Sigmoid colon (tissue), 7 donors: ENCODE results near the gene CCSER1. TPM values are rescaled to one million over a fixed set of nuclear protein-coding genes. Genes with fewer than 3 reads are reported as not detected.

Experiments used
- DNase-seq: peaks from one replicate; pipeline ENCODE4 v3.0.0-alpha.2; 2019
- H3K27ac ChIP-seq, 4 donors: fragments of 200-600 bp; sonication (generic); one replicate each; pipeline ENCODE4 v1.5.1; 2016 to 2019; ENCODE audit warnings: mild to moderate bottlenecking in 1 of 4
- H3K27me3 ChIP-seq, 3 donors: fragments of 200-600 bp; sonication (generic); one replicate each; pipeline ENCODE4 v1.5.1; 2019; ENCODE audit warnings: mild to moderate bottlenecking in 1 of 3
- H3K36me3 ChIP-seq, 4 donors: fragments of 200-600 bp; sonication (generic); one replicate each; pipeline ENCODE4 v1.5.1; 2016 to 2019
- H3K4me1 ChIP-seq, 4 donors: fragments of 200-600 bp; sonication (generic); one replicate each; pipeline ENCODE4 v1.5.1; 2017 to 2019
- H3K4me3 ChIP-seq, 4 donors: fragments of 200-600 bp; sonication (generic); one replicate each; pipeline ENCODE4 v1.5.1; 2017 to 2019; ENCODE audit warnings: mild to moderate bottlenecking in 2 of 4, moderate library complexity in 1 of 4
- H3K9me3 ChIP-seq, 4 donors: fragments of 200-600 bp in 3 of 4; sonication (generic) in 3 of 4; one replicate each; pipeline versions ENCODE4 v1.5.1 to v1.6.1; 2013 to 2019
- EP300 ChIP-seq, 4 donors: sonication (generic); formaldehyde crosslinking; IDR thresholded peaks; one replicate each; pipeline ENCODE4 v1.6.1; 2017; ENCODE audit warnings: antibody characterized with exemption in 4 of 4
- POLR2A ChIP-seq, 2 donors: fragments of 450-650 bp; IDR thresholded peaks; one replicate each; pipeline ENCODE4 v1.6.1; 2016; ENCODE audit warnings: antibody characterized with exemption in 2 of 2, mild to moderate bottlenecking in 2 of 2, moderate library complexity in 2 of 2
- POLR2AphosphoS5 ChIP-seq, 4 donors: sonication (generic); formaldehyde crosslinking; IDR thresholded peaks; one replicate each; pipeline ENCODE4 v1.6.1; 2017; ENCODE audit warnings: antibody characterized with exemption in 4 of 4
- WGBS, 2 donors: extraction: QIAGEN DNeasy Blood & Tissue Kit; methylation state at CpG; one replicate each; pipeline ENCODE4 v1.1.7; 2013; 5-methylcytosine and 5-hydroxymethylcytosine counted together
- intact Hi-C: fragments of 100-400 bp; cut with DNase I; formaldehyde crosslinking; loops from one replicate; pipeline ENCODE4 v1.15.1; 2023
- polyA plus RNA-seq, 3 donors: library from polyadenylated mRNA; stranded (reverse); fragments of 200-250 nt; gene quantifications; one replicate each; pipeline ENCODE4 v1.2.3, GENCODE V29; 2013
- total RNA-seq, 4 donors: library from RNA; depleted of rRNA; stranded (reverse); fragments of >200 nt; gene quantifications; one replicate each; pipeline ENCODE4 v1.1.0, GENCODE V29; 2016
- TF ChIP-seq, protein P1 (sequence below), 4 experiments: fragments of 450-650 bp in 3 of 4; fragments of 200-600 bp in 1 of 4; IDR thresholded peaks; one replicate each; pipeline ENCODE4 v1.5.1; 2016 to 2019; ENCODE audit warnings: antibody characterized with exemption in 4 of 4, mild to moderate bottlenecking in 3 of 4, moderate library complexity in 2 of 4
- donor health status: healthy with polysubstance abuse.
- donor health status: Bipolar disorder and iron deficiency.
- donor health status: healthy.

CCSER1 gene
- total and polyA plus RNA-seq, 7 donors, result 1.6 to 7.2 (median 4.2) TPM

DNA sequence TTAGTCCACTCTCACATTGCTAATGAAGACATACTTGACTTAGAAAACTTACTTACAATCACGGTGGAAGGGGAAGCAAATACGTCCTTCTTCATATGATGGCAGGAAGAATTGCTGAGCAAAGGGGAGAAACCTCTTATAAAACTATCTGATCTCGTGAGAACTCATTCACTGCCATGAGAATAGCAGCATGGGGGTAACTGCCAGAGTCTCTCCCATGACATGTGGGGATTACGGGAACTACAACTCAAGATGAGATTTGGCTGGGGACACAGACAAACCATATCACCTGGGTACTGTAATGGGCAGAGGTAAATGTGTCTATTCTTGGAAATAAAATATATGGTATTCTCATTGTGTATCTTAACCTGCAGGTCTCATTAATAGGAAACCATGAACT, 1464.9 kb downstream of the CCSER1 start:
- TF ChIP-seq, protein P1, sequence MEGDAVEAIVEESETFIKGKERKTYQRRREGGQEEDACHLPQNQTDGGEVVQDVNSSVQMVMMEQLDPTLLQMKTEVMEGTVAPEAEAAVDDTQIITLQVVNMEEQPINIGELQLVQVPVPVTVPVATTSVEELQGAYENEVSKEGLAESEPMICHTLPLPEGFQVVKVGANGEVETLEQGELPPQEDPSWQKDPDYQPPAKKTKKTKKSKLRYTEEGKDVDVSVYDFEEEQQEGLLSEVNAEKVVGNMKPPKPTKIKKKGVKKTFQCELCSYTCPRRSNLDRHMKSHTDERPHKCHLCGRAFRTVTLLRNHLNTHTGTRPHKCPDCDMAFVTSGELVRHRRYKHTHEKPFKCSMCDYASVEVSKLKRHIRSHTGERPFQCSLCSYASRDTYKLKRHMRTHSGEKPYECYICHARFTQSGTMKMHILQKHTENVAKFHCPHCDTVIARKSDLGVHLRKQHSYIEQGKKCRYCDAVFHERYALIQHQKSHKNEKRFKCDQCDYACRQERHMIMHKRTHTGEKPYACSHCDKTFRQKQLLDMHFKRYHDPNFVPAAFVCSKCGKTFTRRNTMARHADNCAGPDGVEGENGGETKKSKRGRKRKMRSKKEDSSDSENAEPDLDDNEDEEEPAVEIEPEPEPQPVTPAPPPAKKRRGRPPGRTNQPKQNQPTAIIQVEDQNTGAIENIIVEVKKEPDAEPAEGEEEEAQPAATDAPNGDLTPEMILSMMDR (IDR thresholded peaks at IDR 0.05), result no peak
- no peak for TF ChIP-seq POLR2A (IDR thresholded peaks at IDR 0.05)
- TF ChIP-seq EP300 (IDR thresholded peaks at IDR 0.05), result no peak
- no peak for TF ChIP-seq POLR2AphosphoS5 (IDR thresholded peaks at IDR 0.05)
- Histone ChIP-seq H3K4me1 (no peaks in the 10 kb centered on the region), H3K27ac (no peak overlapping the region), H3K27me3 (no peaks in the 10 kb centered on the region), H3K4me3 (no peak overlapping the region), H3K36me3 (no peaks in the 10 kb centered on the region), H3K9me3 (no peaks in the 10 kb centered on the region)
- no peak for DNase-seq
- 86 to 94% methylated on average over 4 of the region's 4 CpGs for WGBS, 2 donors
- intact Hi-C loops, result no loop called here

DNA sequence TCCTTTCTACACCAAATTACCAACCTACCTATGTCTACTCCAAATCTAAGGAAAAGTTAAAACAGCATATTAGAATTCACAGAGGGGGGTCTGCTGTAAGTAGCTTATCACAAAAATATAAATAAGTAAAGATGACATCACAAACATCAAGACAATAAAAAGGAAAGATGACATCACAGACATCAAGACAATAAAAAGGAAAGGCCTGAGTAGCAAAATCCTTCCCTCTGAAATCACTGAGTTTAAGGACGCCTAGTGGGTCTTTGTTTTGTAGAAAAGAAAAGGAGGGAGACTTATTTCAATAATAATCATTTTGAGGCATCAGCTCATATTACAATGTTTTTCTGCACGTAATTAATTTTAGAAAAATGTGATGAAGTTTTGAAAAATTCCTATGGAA, 1469.5 kb downstream of the CCSER1 start:
- Histone ChIP-seq H3K4me3 (no peak overlapping the region), H3K4me1 (no peaks in the 10 kb centered on the region), H3K9me3 (no peaks in the 10 kb centered on the region), H3K27ac (no peak overlapping the region), H3K27me3 (no peaks in the 10 kb centered on the region), H3K36me3 (no peaks in the 10 kb centered on the region)
- TF ChIP-seq POLR2AphosphoS5 (IDR thresholded peaks at IDR 0.05), result no peak
- TF ChIP-seq POLR2A (IDR thresholded peaks at IDR 0.05), result no peak
- 44 to 67% methylated on average over 2 of the region's 2 CpGs for WGBS, 2 donors
- DNase-seq, result no peak
- intact Hi-C loops, result no loop called here

- no peak overlapping the region for H3K27ac ChIP-seq
- H3K27me3 ChIP-seq, result no peaks in the 10 kb centered on the region
- no peaks in the 10 kb centered on the region for H3K4me1 ChIP-seq
- peak; percentile 34 for DNase-seq
- no peak overlapping the region for H3K4me3 ChIP-seq
- WGBS, 2 donors, result 89 to 92% methylated on average over 8 of the region's 8 CpGs
- no peaks in the 10 kb centered on the region for H3K9me3 ChIP-seq
- H3K36me3 ChIP-seq, result no peaks in the 10 kb centered on the region
- intact Hi-C loops, result no loop called here
- TF ChIP-seq POLR2A (IDR thresholded peaks at IDR 0.05), result no peak
- TF ChIP-seq EP300 (IDR thresholded peaks at IDR 0.05), result no peak
- TF ChIP-seq POLR2AphosphoS5 (IDR thresholded peaks at IDR 0.05), result no peak
- TF ChIP-seq, protein P1 (IDR thresholded peaks at IDR 0.05), result no peak
Observed at GRCh38 chr4:91598696-91599095, 1471.5 kb downstream of the CCSER1 start.

GRCh38 chr4:91600301-91600700, 1473.1 kb downstream of the CCSER1 start:
- DNase-seq, result no peak
- Histone ChIP-seq H3K4me3 (no peak overlapping the region), H3K27me3 (no peaks in the 10 kb centered on the region), H3K4me1 (no peaks in the 10 kb centered on the region), H3K27ac (no peak overlapping the region), H3K36me3 (no peaks in the 10 kb centered on the region), H3K9me3 (no peaks in the 10 kb centered on the region)
- intact Hi-C loops, result no loop called here
- WGBS, 2 donors, result 52 to 87% methylated on average over 1 of the region's 1 CpG
- TF ChIP-seq POLR2A (IDR thresholded peaks at IDR 0.05), result no peak
- no peak for TF ChIP-seq EP300 (IDR thresholded peaks at IDR 0.05)
- TF ChIP-seq, protein P1 (IDR thresholded peaks at IDR 0.05), result no peak

- H3K4me3 ChIP-seq, result no peak overlapping the region
- TF ChIP-seq, protein P1 (IDR thresholded peaks at IDR 0.05), result no peak
- TF ChIP-seq EP300 (IDR thresholded peaks at IDR 0.05) (no peak), POLR2AphosphoS5 (IDR thresholded peaks at IDR 0.05) (no peak), POLR2A (IDR thresholded peaks at IDR 0.05) (no peak)
- no peaks in the 10 kb centered on the region for H3K36me3 ChIP-seq
- H3K27ac ChIP-seq, result no peak overlapping the region
- 84% methylated on average over 1 of the region's 1 CpG for WGBS, 2 donors
- no peaks in the 10 kb centered on the region for H3K27me3 ChIP-seq
- DNase-seq, result no peak
- H3K9me3 ChIP-seq, result no peaks in the 10 kb centered on the region
- no peaks in the 10 kb centered on the region for H3K4me1 ChIP-seq
- intact Hi-C loops, result no loop called here
Observed at GRCh38 chr4:91601401-91601800, 1474.2 kb downstream of the CCSER1 start.
